ENCODE data around the gene RAB6A.
"Not testable (repeated sequence)": the region's sequence is repeated elsewhere in the genome, so short reads cannot be mapped to it uniquely, and the experiment has no call there.

Gene RAB6A

DNA sequence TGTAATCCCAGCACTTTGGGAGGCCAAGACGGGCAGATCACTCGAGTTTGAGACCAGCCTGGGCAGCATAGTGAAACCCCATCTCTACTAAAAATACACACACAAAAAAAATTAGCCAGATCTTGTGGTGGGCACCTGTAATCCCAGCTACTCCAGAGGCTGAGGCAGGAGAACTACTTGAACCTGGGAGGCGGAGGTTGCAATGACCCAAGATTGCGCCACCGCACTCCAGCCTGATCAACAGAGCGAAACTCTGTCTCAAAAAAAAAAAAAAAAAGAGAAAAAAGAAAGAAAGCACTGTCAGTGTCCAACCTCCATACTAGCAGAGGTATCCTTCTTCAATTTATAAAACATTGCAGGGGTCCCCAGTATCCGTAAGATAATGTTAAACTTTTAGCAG is 17.8 kb downstream of the RAB6A start:
- TF ChIP-seq, protein P1, sequence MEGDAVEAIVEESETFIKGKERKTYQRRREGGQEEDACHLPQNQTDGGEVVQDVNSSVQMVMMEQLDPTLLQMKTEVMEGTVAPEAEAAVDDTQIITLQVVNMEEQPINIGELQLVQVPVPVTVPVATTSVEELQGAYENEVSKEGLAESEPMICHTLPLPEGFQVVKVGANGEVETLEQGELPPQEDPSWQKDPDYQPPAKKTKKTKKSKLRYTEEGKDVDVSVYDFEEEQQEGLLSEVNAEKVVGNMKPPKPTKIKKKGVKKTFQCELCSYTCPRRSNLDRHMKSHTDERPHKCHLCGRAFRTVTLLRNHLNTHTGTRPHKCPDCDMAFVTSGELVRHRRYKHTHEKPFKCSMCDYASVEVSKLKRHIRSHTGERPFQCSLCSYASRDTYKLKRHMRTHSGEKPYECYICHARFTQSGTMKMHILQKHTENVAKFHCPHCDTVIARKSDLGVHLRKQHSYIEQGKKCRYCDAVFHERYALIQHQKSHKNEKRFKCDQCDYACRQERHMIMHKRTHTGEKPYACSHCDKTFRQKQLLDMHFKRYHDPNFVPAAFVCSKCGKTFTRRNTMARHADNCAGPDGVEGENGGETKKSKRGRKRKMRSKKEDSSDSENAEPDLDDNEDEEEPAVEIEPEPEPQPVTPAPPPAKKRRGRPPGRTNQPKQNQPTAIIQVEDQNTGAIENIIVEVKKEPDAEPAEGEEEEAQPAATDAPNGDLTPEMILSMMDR (IDR thresholded peaks at IDR 0.05; ENCODE audit: insufficient read depth, missing control alignments): no peak
- DNase-seq (ENCODE audit: insufficient read length, low spot score) (no peak), FAIRE-seq (no peak)

DNA sequence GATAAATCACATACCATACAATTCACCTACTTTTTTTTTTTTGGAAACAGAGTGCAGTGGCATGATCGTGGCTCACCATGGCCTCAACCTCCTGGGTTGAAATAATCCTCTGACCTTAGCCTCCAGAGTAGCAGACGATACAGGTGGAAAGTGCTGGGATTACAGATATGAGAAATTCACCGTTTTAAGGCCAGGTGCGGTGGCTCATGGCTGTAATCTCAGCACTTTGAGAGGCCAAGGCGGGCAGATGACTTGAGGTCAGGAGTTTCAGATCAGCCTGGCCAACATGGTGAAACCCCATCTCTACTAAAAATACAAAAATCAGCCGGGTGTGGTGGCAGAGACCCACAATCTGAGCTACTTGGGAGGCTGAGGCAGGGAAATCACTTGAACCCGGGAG is 24.9 kb downstream of the RAB6A start:
- FAIRE-seq; DNase-seq (ENCODE audit: insufficient read length, low spot score): not testable (repeated sequence)

- no peak for DNase-seq (ENCODE audit: insufficient read length, low spot score)
- TF ChIP-seq, protein P1 (IDR thresholded peaks at IDR 0.05; ENCODE audit: insufficient read depth, missing control alignments): no peak
- no peak for FAIRE-seq
Measured at GRCh38 chr11:73734993-73735392, 25.9 kb downstream of the RAB6A start.

DNA sequence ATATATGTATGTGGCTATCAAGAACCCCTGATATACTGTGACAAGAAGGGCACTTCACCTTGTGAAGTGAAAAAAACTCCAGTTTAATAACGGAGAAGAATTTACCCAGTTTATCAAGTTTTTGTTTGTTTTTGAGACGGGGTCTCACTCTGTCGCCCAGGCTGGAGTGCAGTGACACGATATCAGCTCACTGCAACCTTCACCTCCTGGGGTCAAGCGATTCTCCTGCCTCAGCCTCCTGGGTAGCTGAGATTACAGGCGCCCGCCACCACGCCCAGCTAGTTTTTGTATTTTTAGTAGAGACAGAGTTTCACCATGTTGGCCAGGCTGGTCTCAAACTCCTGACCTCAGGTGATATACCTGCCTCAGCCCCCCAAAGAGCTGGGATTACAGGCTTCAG is 26.9 kb downstream of the RAB6A start:
- not testable (repeated sequence) for FAIRE-seq

GRCh38 chr11:73732936-73733335 is 27.9 kb downstream of the RAB6A start:
- DNase-seq (ENCODE audit: insufficient read length, low spot score); FAIRE-seq: not testable (repeated sequence)

More for the DNA sequence above, 26.9 kb downstream of the RAB6A start:
- not testable (repeated sequence) for DNase-seq (ENCODE audit: insufficient read length, low spot score)

DNA sequence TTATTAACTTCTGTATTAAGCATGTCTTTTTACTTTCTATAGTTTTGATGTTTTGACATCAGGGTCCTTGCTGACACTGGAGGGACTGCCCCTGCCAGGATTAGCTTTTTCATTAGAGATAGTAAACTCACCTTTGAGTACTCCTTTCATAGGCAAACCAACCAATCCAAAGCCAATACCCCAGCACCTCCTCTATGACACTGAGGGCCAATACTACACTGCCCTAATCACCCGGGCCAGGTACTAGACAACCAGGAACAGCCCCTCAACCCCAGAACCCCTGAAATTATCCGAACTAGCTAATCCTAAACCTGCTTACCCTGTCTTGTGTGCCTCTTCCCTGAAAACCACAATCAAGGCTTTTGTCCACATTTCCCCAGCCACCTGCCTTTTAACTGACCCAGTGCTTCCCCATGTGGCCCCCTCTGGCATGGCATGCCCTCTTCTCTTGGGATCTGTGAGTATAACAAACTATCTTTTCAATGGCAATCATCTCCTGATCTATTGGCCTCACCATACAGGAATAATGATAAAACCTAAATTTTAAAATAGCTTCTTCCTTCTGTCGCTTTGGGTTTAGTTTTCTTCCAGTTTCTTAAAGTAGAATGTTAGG is 31.2 kb downstream of the RAB6A start:
- TF ChIP-seq, protein P1 (IDR thresholded peaks at IDR 0.05; ENCODE audit: insufficient read depth, missing control alignments): no peak
- FAIRE-seq: no peak
- DNase-seq (ENCODE audit: insufficient read length, low spot score): no peak

GRCh38 chr11:73728000-73728399 is 32.9 kb downstream of the RAB6A start:
- TF ChIP-seq, protein P1 (IDR thresholded peaks at IDR 0.05; ENCODE audit: insufficient read depth, missing control alignments): no peak
- FAIRE-seq (no peak), DNase-seq (ENCODE audit: insufficient read length, low spot score) (no peak)

DNA sequence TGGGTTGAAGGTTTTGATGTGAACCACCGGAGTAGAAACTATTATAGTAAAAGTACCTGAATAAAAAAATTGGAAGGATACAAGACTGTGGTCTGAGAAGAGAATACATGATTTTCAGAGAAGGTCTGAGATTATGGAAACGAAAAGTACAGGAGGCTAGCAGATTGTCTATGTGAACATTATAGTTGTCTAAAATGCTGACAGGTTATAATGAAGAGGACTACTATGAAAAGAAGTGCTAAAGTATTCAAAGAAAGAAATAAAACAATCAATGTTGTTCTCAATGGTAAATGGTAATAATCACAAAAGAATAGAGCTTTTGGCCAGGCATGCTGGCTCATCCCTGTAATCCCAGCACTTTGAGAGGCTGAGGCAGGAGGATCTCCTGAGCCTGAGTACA is 34.0 kb downstream of the RAB6A start:
- TF ChIP-seq, protein P1 (IDR thresholded peaks at IDR 0.05; ENCODE audit: insufficient read depth, missing control alignments): no peak
- FAIRE-seq: no peak
- no peak for DNase-seq (ENCODE audit: insufficient read length, low spot score)

- FAIRE-seq (no peak), DNase-seq (ENCODE audit: insufficient read length, low spot score) (no peak)
- TF ChIP-seq, protein P1 (IDR thresholded peaks at IDR 0.05; ENCODE audit: insufficient read depth, missing control alignments): no peak
Measured at GRCh38 chr11:73717136-73717535, 43.7 kb downstream of the RAB6A start.

Measured in D721Med (cell line).